SK-N-SH treated with all-trans-retinoic acid at 6 μM for 48 hours (cell line): ENCODE measurements around the gene TSKS.

Source experiments
- ATAC-seq: fragments of 200-7000 bp; cut with Tn5 transposase; 3 replicates; pipeline ENCODE4 v1.9.1; 2020; ENCODE audit warnings: mild to moderate bottlenecking, moderate library complexity
- ARNTL ChIP-seq: fragments of 450-650 bp; formaldehyde crosslinking; IDR thresholded peaks from 2 replicates; pipeline ENCODE4 v1.5.0; 2020; ENCODE audit warnings: low read depth, mild to moderate bottlenecking, moderate library complexity, borderline replicate concordance
- BACH2 ChIP-seq: fragments of 250-450 bp; sonication (Bioruptor Pico); IDR thresholded peaks from 2 replicates; pipeline ENCODE4 v1.9.0; 2021; ENCODE audit warnings: mild to moderate bottlenecking, borderline replicate concordance
- CSDC2 ChIP-seq: fragments of 250-450 bp; sonication (Bioruptor Pico); IDR thresholded peaks from 2 replicates; pipeline ENCODE4 v1.5.0; 2020; ENCODE audit warnings: mild to moderate bottlenecking, moderate library complexity
- CSRNP3 ChIP-seq: fragments of 250-450 bp; sonication (Bioruptor Pico); IDR thresholded peaks from 2 replicates; pipeline ENCODE4 v1.5.1; 2021; ENCODE audit warnings: mild to moderate bottlenecking, moderate library complexity
- ESRRG ChIP-seq: fragments of 250-450 bp; sonication (Bioruptor Pico); IDR thresholded peaks from 2 replicates; pipeline ENCODE4 v1.6.1; 2021; ENCODE audit warnings: mild to moderate bottlenecking
- GLIS3 ChIP-seq: fragments of 250-450 bp; sonication (Bioruptor Pico); IDR thresholded peaks from 2 replicates; pipeline ENCODE4 v1.5.0; 2020; ENCODE audit warnings: mild to moderate bottlenecking, moderate library complexity
- ISL1 ChIP-seq: fragments of 250-450 bp; sonication (Bioruptor Pico); IDR thresholded peaks from 2 replicates; pipeline ENCODE4 v2.1.2; 2022; ENCODE audit warnings: mild to moderate bottlenecking, moderate library complexity
- OSR1 ChIP-seq: fragments of 250-450 bp; sonication (Bioruptor Pico); IDR thresholded peaks from 2 replicates; pipeline ENCODE4 v1.8.0; 2022; ENCODE audit warnings: moderate library complexity, mild to moderate bottlenecking, inconsistent platforms
- POU6F1 ChIP-seq: fragments of 250-450 bp; sonication (Bioruptor Pico); IDR thresholded peaks from 2 replicates; pipeline ENCODE4 v1.8.0; 2021; ENCODE audit warnings: low read depth, mild to moderate bottlenecking, moderate library complexity, borderline replicate concordance
- PPARA ChIP-seq: fragments of 250-450 bp; sonication (Bioruptor Pico); IDR thresholded peaks from 2 replicates; pipeline ENCODE4 v1.5.0; 2020; ENCODE audit warnings: mild to moderate bottlenecking, borderline replicate concordance
- RARB ChIP-seq: fragments of 250-450 bp; sonication (Bioruptor Pico); IDR thresholded peaks from 2 replicates; pipeline ENCODE4 v1.8.0; 2021; ENCODE audit warnings: mild to moderate bottlenecking, moderate library complexity
- SNAI2 ChIP-seq: fragments of 250-450 bp; sonication (Bioruptor Pico); IDR thresholded peaks from 2 replicates; pipeline ENCODE4 v1.5.0; 2020; ENCODE audit warnings: mild to moderate bottlenecking, moderate library complexity
- TCF4 ChIP-seq: fragments of 250-450 bp; sonication (Bioruptor Pico); IDR thresholded peaks from 2 replicates; pipeline ENCODE4 v1.8.0; 2021; ENCODE audit warnings: mild to moderate bottlenecking, moderate library complexity, borderline replicate concordance
- TOX ChIP-seq: fragments of 250-450 bp; sonication (Bioruptor Pico); IDR thresholded peaks from 2 replicates; pipeline ENCODE4 v1.8.0; 2021; ENCODE audit warnings: mild to moderate bottlenecking, moderate library complexity, borderline replicate concordance
- TSHZ2 ChIP-seq: fragments of 250-450 bp; sonication (Bioruptor Pico); IDR thresholded peaks from 2 replicates; pipeline ENCODE4 v1.5.0; 2020; ENCODE audit warnings: mild to moderate bottlenecking, moderate library complexity
- ZC3H10 ChIP-seq: fragments of 250-450 bp; sonication (Bioruptor Pico); IDR thresholded peaks from 2 replicates; pipeline ENCODE4 v1.5.1; 2021; ENCODE audit warnings: mild to moderate bottlenecking, moderate library complexity
- ZFP3 ChIP-seq: fragments of 250-450 bp; sonication (Bioruptor Pico); IDR thresholded peaks from 2 replicates; pipeline ENCODE4 v1.5.0; 2020; ENCODE audit warnings: mild to moderate bottlenecking, moderate library complexity
- ZFP30 ChIP-seq: fragments of 450-650 bp; formaldehyde crosslinking; IDR thresholded peaks from 2 replicates; pipeline ENCODE4 v1.5.0; 2022; ENCODE audit warnings: mild to moderate bottlenecking, moderate library complexity
- ZNF565 ChIP-seq: fragments of 450-650 bp; formaldehyde crosslinking; conservative IDR thresholded peaks from 2 replicates; pipeline ENCODE4 v1.5.0; 2020; ENCODE audit warnings: low read depth, mild to moderate bottlenecking, moderate library complexity
- ZNF70 ChIP-seq: fragments of 450-650 bp; formaldehyde crosslinking; IDR thresholded peaks from 2 replicates; pipeline ENCODE4 v1.5.0; 2020; ENCODE audit warnings: mild to moderate bottlenecking, moderate library complexity
- ZNF8 ChIP-seq: fragments of 450-650 bp; formaldehyde crosslinking; IDR thresholded peaks from 2 replicates; pipeline ENCODE4 v1.5.0; 2020; ENCODE audit warnings: mild to moderate bottlenecking, moderate library complexity
- TF ChIP-seq, protein P1 (sequence below): fragments of 250-450 bp; sonication (Bioruptor Pico); IDR thresholded peaks from 2 replicates; pipeline ENCODE4 v1.8.0; 2020; ENCODE audit warnings: mild to moderate bottlenecking, moderate library complexity, borderline replicate concordance
- TF ChIP-seq, protein P2 (sequence below): fragments of 250-450 bp; sonication (Bioruptor Pico); IDR thresholded peaks from 2 replicates; pipeline ENCODE4 v1.5.1; 2020; ENCODE audit warnings: low read depth, mild to moderate bottlenecking, moderate library complexity

Gene TSKS

DNA sequence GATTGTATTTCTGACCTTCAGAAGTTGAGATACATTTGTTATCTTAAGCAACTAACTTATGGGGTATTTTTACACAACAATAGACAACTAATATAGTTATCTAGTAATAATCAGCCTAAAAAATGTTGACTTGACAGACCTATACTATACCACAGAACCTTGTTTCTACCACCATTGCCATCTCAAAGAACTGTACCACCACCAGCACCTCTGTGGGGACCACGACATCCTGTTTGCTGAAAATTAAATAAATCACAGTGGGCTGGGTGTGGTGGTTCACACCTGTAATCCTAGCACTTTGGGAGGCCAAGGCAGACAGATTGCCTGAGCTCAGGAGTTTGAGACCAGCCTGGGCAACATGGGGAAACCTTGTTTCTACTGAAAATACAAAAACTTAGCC, 24.0 kb downstream of the TSKS start:
- ATAC-seq, result no peak
- TF ChIP-seq ZFP3, result no peak
- TF ChIP-seq GLIS3 (CRISPR knock-in tag), result no peak
- no peak for TF ChIP-seq ESRRG (CRISPR knock-in tag)

DNA sequence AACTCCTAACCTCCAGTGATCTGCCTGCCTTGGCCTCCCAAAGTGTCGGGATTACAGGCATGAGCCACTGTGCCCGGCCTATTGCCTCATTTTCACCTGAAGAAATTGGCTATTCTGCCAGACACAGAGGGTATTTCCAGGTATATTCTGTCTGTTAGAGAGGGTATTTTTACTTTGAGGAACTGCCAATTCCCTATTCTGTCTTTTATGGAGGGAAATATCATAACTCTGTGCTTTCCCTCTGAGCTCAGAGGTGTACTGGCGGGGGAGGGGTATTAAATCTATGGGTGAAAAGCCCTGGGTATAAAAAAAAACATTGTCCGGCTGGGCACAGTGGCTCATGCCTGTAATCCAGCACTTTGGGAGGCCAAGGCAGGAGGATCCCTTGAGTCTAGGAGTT, 24.8 kb downstream of the TSKS start:
- TF ChIP-seq ZFP30 (no peak), ZFP3 (no peak), TOX (CRISPR knock-in tag) (no peak), CSDC2 (CRISPR knock-in tag) (no peak), BACH2 (CRISPR knock-in tag) (no peak), ZNF70 (CRISPR knock-in tag) (no peak), RARB (CRISPR knock-in tag) (no peak), TSHZ2 (CRISPR knock-in tag) (no peak), POU6F1 (CRISPR knock-in tag) (no peak), ISL1 (no peak), CSRNP3 (CRISPR knock-in tag) (no peak), OSR1 (CRISPR knock-in tag) (no peak), SNAI2 (CRISPR knock-in tag) (no peak), ZNF565 (CRISPR knock-in tag) (no peak), ZNF8 (CRISPR knock-in tag) (no peak), PPARA (CRISPR knock-in tag) (no peak)
- TF ChIP-seq, protein P1, sequence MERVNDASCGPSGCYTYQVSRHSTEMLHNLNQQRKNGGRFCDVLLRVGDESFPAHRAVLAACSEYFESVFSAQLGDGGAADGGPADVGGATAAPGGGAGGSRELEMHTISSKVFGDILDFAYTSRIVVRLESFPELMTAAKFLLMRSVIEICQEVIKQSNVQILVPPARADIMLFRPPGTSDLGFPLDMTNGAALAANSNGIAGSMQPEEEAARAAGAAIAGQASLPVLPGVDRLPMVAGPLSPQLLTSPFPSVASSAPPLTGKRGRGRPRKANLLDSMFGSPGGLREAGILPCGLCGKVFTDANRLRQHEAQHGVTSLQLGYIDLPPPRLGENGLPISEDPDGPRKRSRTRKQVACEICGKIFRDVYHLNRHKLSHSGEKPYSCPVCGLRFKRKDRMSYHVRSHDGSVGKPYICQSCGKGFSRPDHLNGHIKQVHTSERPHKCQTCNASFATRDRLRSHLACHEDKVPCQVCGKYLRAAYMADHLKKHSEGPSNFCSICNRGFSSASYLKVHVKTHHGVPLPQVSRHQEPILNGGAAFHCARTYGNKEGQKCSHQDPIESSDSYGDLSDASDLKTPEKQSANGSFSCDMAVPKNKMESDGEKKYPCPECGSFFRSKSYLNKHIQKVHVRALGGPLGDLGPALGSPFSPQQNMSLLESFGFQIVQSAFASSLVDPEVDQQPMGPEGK, result no peak
- TF ChIP-seq, protein P2, sequence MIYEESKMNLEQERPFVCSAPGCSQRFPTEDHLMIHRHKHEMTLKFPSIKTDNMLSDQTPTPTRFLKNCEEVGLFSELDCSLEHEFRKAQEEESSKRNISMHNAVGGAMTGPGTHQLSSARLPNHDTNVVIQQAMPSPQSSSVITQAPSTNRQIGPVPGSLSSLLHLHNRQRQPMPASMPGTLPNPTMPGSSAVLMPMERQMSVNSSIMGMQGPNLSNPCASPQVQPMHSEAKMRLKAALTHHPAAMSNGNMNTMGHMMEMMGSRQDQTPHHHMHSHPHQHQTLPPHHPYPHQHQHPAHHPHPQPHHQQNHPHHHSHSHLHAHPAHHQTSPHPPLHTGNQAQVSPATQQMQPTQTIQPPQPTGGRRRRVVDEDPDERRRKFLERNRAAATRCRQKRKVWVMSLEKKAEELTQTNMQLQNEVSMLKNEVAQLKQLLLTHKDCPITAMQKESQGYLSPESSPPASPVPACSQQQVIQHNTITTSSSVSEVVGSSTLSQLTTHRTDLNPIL (CRISPR knock-in tag), result no peak
- ATAC-seq, result no peak

GRCh38 chr19:49730166-49730565, 32.9 kb downstream of the TSKS start:
- no peak for ATAC-seq
- TF ChIP-seq ZFP30, result no peak
- TF ChIP-seq ZC3H10 (CRISPR knock-in tag), result no peak
- TF ChIP-seq TCF4, result no peak
- no peak for TF ChIP-seq TOX (CRISPR knock-in tag)
- TF ChIP-seq RARB (CRISPR knock-in tag), result no peak
- TF ChIP-seq CSRNP3 (CRISPR knock-in tag), result no peak
- TF ChIP-seq ARNTL (CRISPR knock-in tag), result no peak
- no peak for TF ChIP-seq BACH2 (CRISPR knock-in tag)
- TF ChIP-seq GLIS3 (CRISPR knock-in tag), result no peak
- no peak for TF ChIP-seq TSHZ2 (CRISPR knock-in tag)
- TF ChIP-seq, protein P2 (CRISPR knock-in tag), result no peak
- TF ChIP-seq ZNF565 (CRISPR knock-in tag), result no peak
- TF ChIP-seq ZNF8 (CRISPR knock-in tag), result no peak
